IgD-negative memory B cell (primary cell): ENCODE data around the gene TRPM2. TPM values are rescaled to one million over a fixed set of nuclear protein-coding genes. Genes with fewer than 3 reads are reported as not detected.
A peak's percentile ranks its signal among the peaks of the same experiment; 100 is the strongest.

Experiments
- H3K27ac Mint-ChIP-seq, 3 donors: one replicate each; pipeline ENCODE4 v1.8.0; 2020 to 2022; ENCODE audit warnings: mild to moderate bottlenecking in 3 of 3, mixed read lengths in 3 of 3, moderate library complexity in 1 of 3
- H3K27me3 Mint-ChIP-seq: one replicate; pipeline ENCODE4 v1.8.0; 2021; ENCODE audit warnings: mixed read lengths
- H3K36me3 Mint-ChIP-seq: one replicate; pipeline ENCODE4 v1.8.0; 2020; ENCODE audit warnings: mild to moderate bottlenecking, mixed read lengths
- H3K4me1 Mint-ChIP-seq, 3 donors: one replicate each; pipeline ENCODE4 v1.8.0; 2020 to 2022; ENCODE audit warnings: mixed read lengths in 3 of 3, mild to moderate bottlenecking in 1 of 3
- H3K4me3 Mint-ChIP-seq, 4 donors: one replicate each; pipeline ENCODE4 v1.8.0; 2020 to 2022; ENCODE audit warnings: mild to moderate bottlenecking in 4 of 4, mixed read lengths in 4 of 4, moderate library complexity in 3 of 4
- H3K9me3 Mint-ChIP-seq, 3 donors: one replicate each; pipeline ENCODE4 v1.8.0; 2020 to 2021; ENCODE audit warnings: mixed read lengths in 3 of 3, mild to moderate bottlenecking in 1 of 3
- polyA plus RNA-seq: library from polyadenylated mRNA; unstranded; fragments of 300-500 nt; fragmentation: Illumina TruSeq; gene quantifications from one replicate; pipeline ENCODE4 v1.2.3, GENCODE V29; 2021

The TRPM2 gene
- polyA plus RNA-seq, 1 donor from 2014 or later = 5.1 TPM

- no peaks in the 10 kb centered on the region for H3K36me3 Mint-ChIP-seq
- H3K27me3 Mint-ChIP-seq = no peaks in the 10 kb centered on the region
- H3K4me1 Mint-ChIP-seq = no peaks in the 10 kb centered on the region
- H3K9me3 Mint-ChIP-seq = no peaks in the 10 kb centered on the region
- H3K27ac Mint-ChIP-seq = peak overlapping the region in 2 of 3 donors; percentile 59 to 72
- H3K4me3 Mint-ChIP-seq = peak overlapping the region in 1 of 4 donors; percentile 45
Observed at GRCh38 chr21:44327603-44327974, 25.8 kb upstream of the TRPM2 start.

- H3K27ac Mint-ChIP-seq = peak overlapping the region in 2 of 3 donors; percentile 59 to 72
- no peaks in the 10 kb centered on the region for H3K4me1 Mint-ChIP-seq
- no peak overlapping the region for H3K4me3 Mint-ChIP-seq
- no peaks in the 10 kb centered on the region for H3K9me3 Mint-ChIP-seq
- H3K36me3 Mint-ChIP-seq = no peaks in the 10 kb centered on the region
- H3K27me3 Mint-ChIP-seq = no peaks in the 10 kb centered on the region
Observed at GRCh38 chr21:44328242-44328895, 25.1 kb upstream of the TRPM2 start.

- Mint-ChIP-seq H3K9me3 (no peaks in the 10 kb centered on the region), H3K27me3 (no peaks in the 10 kb centered on the region), H3K27ac (peak overlapping the region in 2 of 3 donors; percentile 69 to 72), H3K4me1 (no peaks in the 10 kb centered on the region), H3K36me3 (no peaks in the 10 kb centered on the region), H3K4me3 (peak overlapping the region in 1 of 4 donors; percentile 23)
Observed at GRCh38 chr21:44329086-44329889, 24.1 kb upstream of the TRPM2 start.

GRCh38 chr21:44329971-44330681 lies 23.3 kb upstream of the TRPM2 start:
- H3K4me1 Mint-ChIP-seq = no peaks in the 10 kb centered on the region
- peak overlapping the region in 2 of 3 donors; percentile 69 to 72 for H3K27ac Mint-ChIP-seq
- H3K9me3 Mint-ChIP-seq = no peaks in the 10 kb centered on the region
- no peaks in the 10 kb centered on the region for H3K36me3 Mint-ChIP-seq
- H3K27me3 Mint-ChIP-seq = no peaks in the 10 kb centered on the region
- H3K4me3 Mint-ChIP-seq = no peak overlapping the region

GRCh38 chr21:44330698-44331097 lies 22.7 kb upstream of the TRPM2 start:
- no peaks in the 10 kb centered on the region for H3K4me1 Mint-ChIP-seq
- H3K4me3 Mint-ChIP-seq = no peak overlapping the region
- H3K27me3 Mint-ChIP-seq = no peaks in the 10 kb centered on the region

GRCh38 chr21:44331209-44331608 lies 22.2 kb upstream of the TRPM2 start:
- H3K4me3 Mint-ChIP-seq = no peak overlapping the region
- no peaks in the 10 kb centered on the region for H3K4me1 Mint-ChIP-seq
- H3K27ac Mint-ChIP-seq = peak overlapping the region in 1 of 3 donors; percentile 92
- no peaks in the 10 kb centered on the region for H3K36me3 Mint-ChIP-seq
- no peaks in the 10 kb centered on the region for H3K27me3 Mint-ChIP-seq
- no peaks in the 10 kb centered on the region for H3K9me3 Mint-ChIP-seq

More at GRCh38 chr21:44330698-44331097, 22.7 kb upstream of the TRPM2 start:
- Mint-ChIP-seq H3K27ac (no peak overlapping the region), H3K9me3 (no peaks in the 10 kb centered on the region), H3K36me3 (no peaks in the 10 kb centered on the region)

- H3K9me3 Mint-ChIP-seq = no peaks in the 10 kb centered on the region
- H3K27me3 Mint-ChIP-seq = no peaks in the 10 kb centered on the region
- H3K4me1 Mint-ChIP-seq = no peaks in the 10 kb centered on the region
- peak overlapping the region in 1 of 3 donors; percentile 92 for H3K27ac Mint-ChIP-seq
- no peaks in the 10 kb centered on the region for H3K36me3 Mint-ChIP-seq
- no peak overlapping the region for H3K4me3 Mint-ChIP-seq
Observed at GRCh38 chr21:44331650-44332307, 21.6 kb upstream of the TRPM2 start.

GRCh38 chr21:44332383-44332782 lies 21.0 kb upstream of the TRPM2 start:
- Mint-ChIP-seq H3K4me1 (no peaks in the 10 kb centered on the region), H3K27ac (peak overlapping the region in 2 of 3 donors; percentile 90 to 92), H3K36me3 (no peaks in the 10 kb centered on the region), H3K27me3 (no peaks in the 10 kb centered on the region), H3K9me3 (no peaks in the 10 kb centered on the region), H3K4me3 (peak overlapping the region in 1 of 4 donors; percentile 45)

GRCh38 chr21:44332965-44333364 lies 20.5 kb upstream of the TRPM2 start:
- peaks cover 2 to 5% (median 4%) of the 10 kb centered on the region in 3 donors for H3K4me1 Mint-ChIP-seq
- no peaks in the 10 kb centered on the region for H3K36me3 Mint-ChIP-seq
- peak overlapping the region in 2 of 3 donors; percentile 65 to 90 for H3K27ac Mint-ChIP-seq
- peak overlapping the region in 1 of 4 donors; percentile 45 for H3K4me3 Mint-ChIP-seq
- no peaks in the 10 kb centered on the region for H3K27me3 Mint-ChIP-seq
- H3K9me3 Mint-ChIP-seq = no peaks in the 10 kb centered on the region

GRCh38 chr21:44333509-44334328 lies 19.7 kb upstream of the TRPM2 start:
- Mint-ChIP-seq H3K9me3 (no peaks in the 10 kb centered on the region), H3K27ac (peak overlapping the region in 2 of 3 donors; percentile 65 to 90), H3K4me1 (peaks cover 3 to 5% (median 5%) of the 10 kb centered on the region in 3 donors), H3K4me3 (peak overlapping the region in 1 of 4 donors; percentile 13), H3K36me3 (no peaks in the 10 kb centered on the region), H3K27me3 (no peaks in the 10 kb centered on the region)

GRCh38 chr21:44334329-44335030 lies 18.9 kb upstream of the TRPM2 start:
- Mint-ChIP-seq H3K4me3 (no peak overlapping the region), H3K27me3 (no peaks in the 10 kb centered on the region), H3K4me1 (peaks cover 3 to 8% (median 8%) of the 10 kb centered on the region in 3 donors)

GRCh38 chr21:44335266-44336059 lies 18.0 kb upstream of the TRPM2 start:
- no peaks in the 10 kb centered on the region for H3K36me3 Mint-ChIP-seq
- no peak overlapping the region for H3K4me3 Mint-ChIP-seq
- peak overlapping the region in 1 of 3 donors; percentile 78 for H3K27ac Mint-ChIP-seq
- H3K27me3 Mint-ChIP-seq = no peaks in the 10 kb centered on the region
- no peaks in the 10 kb centered on the region for H3K9me3 Mint-ChIP-seq
- H3K4me1 Mint-ChIP-seq = peaks cover 10 to 13% (median 12%) of the 10 kb centered on the region in 3 donors

More at GRCh38 chr21:44334329-44335030, 18.9 kb upstream of the TRPM2 start:
- H3K27ac Mint-ChIP-seq = peak overlapping the region in 1 of 3 donors; percentile 78
- no peaks in the 10 kb centered on the region for H3K9me3 Mint-ChIP-seq
- H3K36me3 Mint-ChIP-seq = no peaks in the 10 kb centered on the region

- Mint-ChIP-seq H3K27me3 (no peaks in the 10 kb centered on the region), H3K4me1 (peaks cover 10 to 17% (median 13%) of the 10 kb centered on the region in 3 donors)
Observed at GRCh38 chr21:44337449-44337848, 16.0 kb upstream of the TRPM2 start.

More at GRCh38 chr21:44337449-44337848, 16.0 kb upstream of the TRPM2 start:
- no peaks in the 10 kb centered on the region for H3K36me3 Mint-ChIP-seq
- H3K4me3 Mint-ChIP-seq = peak overlapping the region in 2 of 4 donors; percentile 72 to 95
- peak overlapping the region in 2 of 3 donors; percentile 27 to 98 for H3K27ac Mint-ChIP-seq
- no peaks in the 10 kb centered on the region for H3K9me3 Mint-ChIP-seq
